Activated B cell treated with CpG ODN at 0.5 μM for 24 hours (primary cell): ENCODE data around the gene C1orf210. TPM values are rescaled to one million over a fixed set of nuclear protein-coding genes. Genes with fewer than 3 reads are reported as not detected.

ENCODE experiments used
- ATAC-seq: fragments of 200-7000 bp; cut with Tn5 transposase; one replicate; pipeline ENCODE4 v1.10.0; 2021; ENCODE audit warnings: low read depth, mild to moderate bottlenecking, moderate library complexity
- CTCF ChIA-PET: fragments of 350-600 bp; sonication (Branson Sonifier 250); formaldehyde crosslinking; loops from one replicate; lab custom pipeline; 2021; ENCODE audit warnings: antibody characterized with exemption; lab: Charles Lee
- POLR2A ChIA-PET: fragments of 350-600 bp; sonication (Branson Sonifier 250); formaldehyde crosslinking; loops from one replicate; lab custom pipeline; 2021; ENCODE audit warnings: antibody characterized with exemption; lab: Charles Lee
- DNase-seq: peaks from one replicate; pipeline ENCODE4 v3.0.0; 2022
- H3K27ac Mint-ChIP-seq: one replicate; pipeline ENCODE4 v1.8.0; 2020; ENCODE audit warnings: mixed read lengths
- H3K27me3 Mint-ChIP-seq: one replicate; pipeline ENCODE4 v1.8.0; 2021; ENCODE audit warnings: mixed read lengths
- H3K36me3 Mint-ChIP-seq: one replicate; pipeline ENCODE4 v1.8.0; 2021; ENCODE audit warnings: low read depth, mixed read lengths
- H3K4me1 Mint-ChIP-seq: one replicate; pipeline ENCODE4 v1.8.0; 2021; ENCODE audit warnings: mixed read lengths
- H3K4me3 Mint-ChIP-seq: one replicate; pipeline ENCODE4 v1.8.0; 2020; ENCODE audit warnings: mild to moderate bottlenecking, mixed read lengths
- H3K9me3 Mint-ChIP-seq: one replicate; pipeline ENCODE4 v1.8.0; 2020; ENCODE audit warnings: mixed read lengths
- intact Hi-C: fragments of 100-400 bp; cut with micrococcal nuclease; formaldehyde crosslinking; loops from one replicate; pipeline ENCODE4 v1.15.1; 2024
- total RNA-seq: library from RNA; stranded (reverse); gene quantifications from 2 replicates; pipeline ENCODE4 v1.2.3, GENCODE V29; 2022
- TF ChIP-seq, protein P1 (sequence below): fragments of 200-600 bp; IDR thresholded peaks from one replicate; pipeline ENCODE4 v1.8.0; 2022; ENCODE audit warnings: antibody characterized with exemption, mild to moderate bottlenecking

C1orf210 gene
- total RNA-seq, 1 donor from 2014 or later = not detected

DNA sequence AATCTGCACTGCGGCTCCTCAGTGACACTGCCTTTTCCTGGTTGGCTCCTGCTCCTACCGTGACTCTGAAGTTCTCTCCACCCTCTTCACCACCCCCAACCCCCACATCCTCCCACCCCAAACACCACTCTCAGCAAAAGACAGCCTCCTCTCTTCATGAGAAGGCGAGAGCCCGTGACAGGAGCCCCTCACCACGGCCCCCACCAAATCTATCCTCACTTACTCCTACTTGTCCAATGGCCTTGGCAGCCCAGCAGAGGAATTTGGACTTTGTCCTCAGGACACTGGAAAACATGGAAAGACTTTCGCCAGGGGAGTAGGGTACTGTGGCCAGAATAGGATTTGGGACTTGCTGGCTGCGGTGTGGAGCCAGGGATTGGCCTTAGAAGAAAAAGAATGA, 8.7 kb downstream of the C1orf210 start:
- TF ChIP-seq, protein P1, sequence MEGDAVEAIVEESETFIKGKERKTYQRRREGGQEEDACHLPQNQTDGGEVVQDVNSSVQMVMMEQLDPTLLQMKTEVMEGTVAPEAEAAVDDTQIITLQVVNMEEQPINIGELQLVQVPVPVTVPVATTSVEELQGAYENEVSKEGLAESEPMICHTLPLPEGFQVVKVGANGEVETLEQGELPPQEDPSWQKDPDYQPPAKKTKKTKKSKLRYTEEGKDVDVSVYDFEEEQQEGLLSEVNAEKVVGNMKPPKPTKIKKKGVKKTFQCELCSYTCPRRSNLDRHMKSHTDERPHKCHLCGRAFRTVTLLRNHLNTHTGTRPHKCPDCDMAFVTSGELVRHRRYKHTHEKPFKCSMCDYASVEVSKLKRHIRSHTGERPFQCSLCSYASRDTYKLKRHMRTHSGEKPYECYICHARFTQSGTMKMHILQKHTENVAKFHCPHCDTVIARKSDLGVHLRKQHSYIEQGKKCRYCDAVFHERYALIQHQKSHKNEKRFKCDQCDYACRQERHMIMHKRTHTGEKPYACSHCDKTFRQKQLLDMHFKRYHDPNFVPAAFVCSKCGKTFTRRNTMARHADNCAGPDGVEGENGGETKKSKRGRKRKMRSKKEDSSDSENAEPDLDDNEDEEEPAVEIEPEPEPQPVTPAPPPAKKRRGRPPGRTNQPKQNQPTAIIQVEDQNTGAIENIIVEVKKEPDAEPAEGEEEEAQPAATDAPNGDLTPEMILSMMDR = no peak
- H3K27ac Mint-ChIP-seq = no peak overlapping the region
- ChIA-PET CTCF (no interaction called here), POLR2A (no interaction called here)
- ATAC-seq = no peak
- no peaks in the 10 kb centered on the region for H3K9me3 Mint-ChIP-seq
- peaks cover 10% of the 10 kb centered on the region for H3K27me3 Mint-ChIP-seq
- peaks cover 6% of the 10 kb centered on the region for H3K4me1 Mint-ChIP-seq
- no peaks in the 10 kb centered on the region for H3K36me3 Mint-ChIP-seq
- DNase-seq = no peak
- intact Hi-C loops = no loop called here
- no peak overlapping the region for H3K4me3 Mint-ChIP-seq

DNA sequence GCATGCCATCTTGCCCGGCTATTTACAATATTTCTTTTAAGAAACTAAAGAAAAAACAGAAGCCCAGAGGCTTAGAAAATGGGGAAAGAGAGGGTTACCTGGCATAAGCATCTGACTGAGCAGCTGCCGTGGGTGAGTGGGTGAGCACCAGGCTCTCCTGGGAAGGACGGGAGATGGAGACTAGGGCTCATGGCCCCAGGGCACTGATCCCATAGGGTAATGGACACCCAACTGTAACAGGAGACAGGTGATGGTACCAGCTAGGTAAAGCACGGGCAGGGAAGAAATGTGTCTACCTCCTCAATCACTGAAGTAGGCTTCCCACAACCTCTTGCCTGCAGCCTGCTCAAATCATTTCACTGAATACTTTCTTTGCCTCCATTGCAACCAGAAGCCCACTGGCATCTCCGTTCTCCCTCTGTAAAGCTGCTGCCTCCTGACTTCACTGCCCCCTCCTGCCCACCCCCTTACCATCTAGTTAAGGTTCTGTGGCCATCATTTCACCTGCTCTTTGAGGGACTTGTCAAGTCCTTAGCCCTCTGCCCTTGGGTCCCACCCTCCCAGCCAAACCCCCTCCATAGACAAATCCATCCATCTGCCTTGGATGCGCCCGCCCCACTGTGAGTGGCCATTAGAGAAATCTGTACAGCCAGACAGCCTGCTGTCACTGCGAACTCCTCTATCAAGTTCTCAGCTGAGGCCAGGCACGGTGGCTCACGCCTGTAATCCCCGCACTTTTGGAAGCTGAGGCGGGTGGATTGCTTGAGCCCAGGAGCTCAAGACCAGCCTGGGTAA, 9.4 kb downstream of the C1orf210 start:
- Mint-ChIP-seq H3K4me3 (no peak overlapping the region), H3K9me3 (no peaks in the 10 kb centered on the region), H3K27me3 (peaks cover 14% of the 10 kb centered on the region), H3K4me1 (peaks cover 8% of the 10 kb centered on the region), H3K36me3 (no peaks in the 10 kb centered on the region), H3K27ac (no peak overlapping the region)
- ATAC-seq = no peak
- no peak for DNase-seq
- ChIA-PET POLR2A (no interaction called here), CTCF (no interaction called here)
- intact Hi-C loops = no loop called here
- TF ChIP-seq, protein P1 = no peak

DNA sequence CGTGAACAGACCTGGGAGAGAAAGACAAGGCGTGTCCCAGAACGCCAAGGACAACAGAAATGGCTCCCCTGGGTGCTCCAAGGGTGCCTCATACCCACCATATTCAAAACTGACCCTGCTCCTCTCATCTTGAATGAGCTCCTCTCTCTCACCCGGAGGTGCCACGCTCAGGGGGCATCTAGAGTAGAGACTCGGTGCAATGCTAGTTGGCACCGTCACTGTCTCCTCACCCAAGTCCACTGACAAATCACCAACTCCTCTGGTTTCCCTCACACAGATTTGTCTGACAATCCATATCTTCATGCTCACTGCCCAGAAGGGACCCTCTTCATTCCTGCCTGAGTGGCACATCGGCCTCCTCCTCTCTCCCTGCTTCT, 10.6 kb downstream of the C1orf210 start:
- intact Hi-C loops = no loop called here
- ATAC-seq = no peak
- H3K4me1 Mint-ChIP-seq = peaks cover 19% of the 10 kb centered on the region
- no peaks in the 10 kb centered on the region for H3K9me3 Mint-ChIP-seq
- H3K27ac Mint-ChIP-seq = no peak overlapping the region
- TF ChIP-seq, protein P1 = no peak
- H3K4me3 Mint-ChIP-seq = no peak overlapping the region
- H3K27me3 Mint-ChIP-seq = peaks cover 16% of the 10 kb centered on the region
- ChIA-PET CTCF (no interaction called here), POLR2A (no interaction called here)
- H3K36me3 Mint-ChIP-seq = no peaks in the 10 kb centered on the region
- no peak for DNase-seq

DNA sequence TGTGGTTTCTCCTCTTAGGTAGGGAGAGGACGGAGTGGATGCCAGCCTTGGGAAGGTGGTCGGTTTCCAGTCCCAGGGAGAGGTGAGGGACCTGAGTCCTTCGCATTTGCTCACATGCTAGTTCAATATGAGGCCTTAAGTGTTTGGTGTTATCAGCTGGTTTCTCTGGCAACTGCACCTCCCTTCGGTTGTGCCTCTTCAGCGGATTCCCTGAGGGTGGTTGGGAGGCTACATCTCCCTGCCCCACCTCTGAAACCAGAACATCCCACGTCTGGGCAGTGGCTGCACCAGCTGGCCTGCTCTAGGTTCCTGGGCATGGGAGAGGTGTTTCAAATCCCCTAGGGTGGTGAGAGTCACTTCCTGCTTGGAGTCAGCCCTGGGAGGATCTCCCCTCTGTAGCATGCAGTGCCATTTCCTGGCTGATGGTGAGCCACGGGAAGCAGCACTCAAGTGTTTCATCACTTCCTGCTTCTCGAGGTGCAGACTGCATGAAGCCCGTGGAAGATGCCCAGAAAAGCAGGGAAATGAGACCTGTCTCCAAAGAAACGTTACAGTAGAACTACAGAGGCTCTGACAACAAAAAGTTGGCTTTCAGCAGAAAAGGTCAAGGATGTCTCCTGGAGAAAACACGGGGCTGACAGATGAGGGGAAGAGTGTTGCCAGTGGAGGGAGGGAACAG, 11.1 kb downstream of the C1orf210 start:
- ATAC-seq (peak; percentile 25), DNase-seq (no peak)
- CTCF ChIA-PET = no interaction called here
- TF ChIP-seq, protein P1 = no peak
- no peak overlapping the region for H3K27ac Mint-ChIP-seq
- H3K9me3 Mint-ChIP-seq = no peaks in the 10 kb centered on the region
- H3K36me3 Mint-ChIP-seq = no peaks in the 10 kb centered on the region
- H3K4me1 Mint-ChIP-seq = peaks cover 19% of the 10 kb centered on the region
- no peak overlapping the region for H3K4me3 Mint-ChIP-seq
- intact Hi-C loops = no loop called here
- H3K27me3 Mint-ChIP-seq = peaks cover 16% of the 10 kb centered on the region
- POLR2A ChIA-PET = no interaction called here

DNA sequence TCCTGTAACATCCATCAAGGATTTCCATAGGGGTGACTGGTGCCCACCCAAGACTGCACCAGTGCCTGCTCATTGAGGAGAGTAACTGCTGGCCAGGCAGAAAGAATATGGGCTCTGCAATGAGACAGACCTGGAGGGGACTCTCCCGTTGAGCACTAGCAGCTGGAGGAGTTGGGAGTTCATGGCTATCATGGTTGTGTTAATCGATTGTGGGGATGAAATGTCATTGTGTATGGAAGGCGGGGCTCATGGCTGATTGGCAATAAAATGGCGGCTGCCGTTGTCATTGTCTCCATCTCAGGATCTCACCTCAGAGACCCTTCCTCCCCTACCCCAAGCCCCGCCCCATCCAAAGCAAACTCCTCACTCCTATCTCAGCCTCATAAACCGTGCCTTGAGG, 11.7 kb downstream of the C1orf210 start:
- Mint-ChIP-seq H3K9me3 (no peaks in the 10 kb centered on the region), H3K27ac (no peak overlapping the region), H3K36me3 (no peaks in the 10 kb centered on the region), H3K4me3 (no peak overlapping the region), H3K27me3 (peaks cover 16% of the 10 kb centered on the region), H3K4me1 (peaks cover 19% of the 10 kb centered on the region)
- ATAC-seq (no peak), DNase-seq (no peak)
- TF ChIP-seq, protein P1 = no peak
- ChIA-PET CTCF (no interaction called here), POLR2A (no interaction called here)
- intact Hi-C loops = no loop called here
